HEK293 (cell line): ENCODE results near the gene MPDU1.

Experiments used
- BCL11A ChIP-seq: fragments of 450-650 bp; formaldehyde crosslinking; IDR thresholded peaks from 2 replicates; pipeline ENCODE4 v1.5.1; 2016; ENCODE audit warnings: low read depth, missing biosample characterization, missing genetic modification characterization
- REST ChIP-seq: fragments of 450-650 bp; formaldehyde crosslinking; IDR thresholded peaks from 2 replicates; pipeline ENCODE4 v1.5.1; 2016; ENCODE audit warnings: missing biosample characterization, missing genetic modification characterization
- SP2 ChIP-seq: fragments of 450-650 bp; formaldehyde crosslinking; IDR thresholded peaks from 2 replicates; pipeline ENCODE4 v1.5.1; 2016; ENCODE audit warnings: missing biosample characterization, missing genetic modification characterization
- YY2 ChIP-seq: fragments of 450-650 bp; formaldehyde crosslinking; IDR thresholded peaks from 2 replicates; pipeline ENCODE4 v1.5.1; 2016; ENCODE audit warnings: missing biosample characterization, missing genetic modification characterization
- ZBTB11 ChIP-seq: fragments of 450-650 bp; formaldehyde crosslinking; conservative IDR thresholded peaks from 2 replicates; pipeline ENCODE4 v1.5.1; 2016; ENCODE audit warnings: low read depth, missing biosample characterization, missing genetic modification characterization
- ZBTB21 ChIP-seq: fragments of 450-650 bp; formaldehyde crosslinking; IDR thresholded peaks from 2 replicates; pipeline ENCODE4 v1.5.1; 2017; ENCODE audit warnings: missing biosample characterization, missing genetic modification characterization
- ZFP3 ChIP-seq: fragments of 450-650 bp; formaldehyde crosslinking; IDR thresholded peaks from 2 replicates; pipeline ENCODE4 v1.5.1; 2016; ENCODE audit warnings: low read depth, missing biosample characterization, missing genetic modification characterization
- ZNF132 ChIP-seq: fragments of 450-650 bp; formaldehyde crosslinking; IDR thresholded peaks from 2 replicates; pipeline ENCODE4 v1.5.1; 2017; ENCODE audit warnings: missing biosample characterization, missing genetic modification characterization, borderline replicate concordance
- ZNF140 ChIP-seq: fragments of 450-650 bp; formaldehyde crosslinking; IDR thresholded peaks from 2 replicates; pipeline ENCODE4 v1.5.1; 2016; ENCODE audit warnings: missing biosample characterization, missing genetic modification characterization
- ZNF280C ChIP-seq: fragments of 450-650 bp; formaldehyde crosslinking; IDR thresholded peaks from 2 replicates; pipeline ENCODE4 v1.5.1; 2016; ENCODE audit warnings: missing biosample characterization, missing genetic modification characterization
- ZNF354C ChIP-seq: fragments of 450-650 bp; formaldehyde crosslinking; IDR thresholded peaks from 2 replicates; pipeline ENCODE4 v1.5.1; 2016; ENCODE audit warnings: missing biosample characterization, missing genetic modification characterization, low read depth, borderline replicate concordance
- ZNF416 ChIP-seq: fragments of 450-650 bp; formaldehyde crosslinking; IDR thresholded peaks from 2 replicates; pipeline ENCODE4 v1.5.1; 2016; ENCODE audit warnings: missing biosample characterization, missing genetic modification characterization
- ZNF423 ChIP-seq: fragments of 450-650 bp; formaldehyde crosslinking; IDR thresholded peaks from 2 replicates; pipeline ENCODE4 v1.5.1; 2016; ENCODE audit warnings: missing biosample characterization, missing genetic modification characterization
- ZNF449 ChIP-seq: fragments of 450-650 bp; formaldehyde crosslinking; IDR thresholded peaks from 2 replicates; pipeline ENCODE4 v1.5.1; 2017; ENCODE audit warnings: missing biosample characterization, mild to moderate bottlenecking, missing genetic modification characterization, moderate library complexity
- ZNF514 ChIP-seq: fragments of 450-650 bp; formaldehyde crosslinking; IDR thresholded peaks from 2 replicates; pipeline ENCODE4 v1.5.1; 2016; ENCODE audit warnings: missing biosample characterization, missing genetic modification characterization
- ZNF521 ChIP-seq: fragments of 450-650 bp; formaldehyde crosslinking; IDR thresholded peaks from 2 replicates; pipeline ENCODE4 v1.5.1; 2017; ENCODE audit warnings: missing biosample characterization, mild to moderate bottlenecking, missing genetic modification characterization
- ZNF544 ChIP-seq: fragments of 450-650 bp; formaldehyde crosslinking; IDR thresholded peaks from 2 replicates; pipeline ENCODE4 v1.5.0; 2017; ENCODE audit warnings: missing biosample characterization, missing genetic modification characterization
- ZNF571 ChIP-seq: fragments of 450-650 bp; formaldehyde crosslinking; IDR thresholded peaks from 2 replicates; pipeline ENCODE4 v1.5.0; 2017; ENCODE audit warnings: missing biosample characterization, missing genetic modification characterization
- ZNF629 ChIP-seq: fragments of 450-650 bp; formaldehyde crosslinking; IDR thresholded peaks from 2 replicates; pipeline ENCODE4 v1.5.1; 2017; ENCODE audit warnings: missing biosample characterization, missing genetic modification characterization
- ZNF645 ChIP-seq: fragments of 450-650 bp; formaldehyde crosslinking; IDR thresholded peaks from 2 replicates; pipeline ENCODE4; 2016; ENCODE audit warnings: missing biosample characterization, missing genetic modification characterization
- ZNF747 ChIP-seq: fragments of 450-650 bp; formaldehyde crosslinking; IDR thresholded peaks from 2 replicates; pipeline ENCODE4 v1.5.1; 2016; ENCODE audit warnings: missing biosample characterization, missing genetic modification characterization
- ZNF792 ChIP-seq: fragments of 450-650 bp; formaldehyde crosslinking; IDR thresholded peaks from 2 replicates; pipeline ENCODE4 v1.5.1; 2016; ENCODE audit warnings: missing biosample characterization, missing genetic modification characterization
- ZSCAN4 ChIP-seq: fragments of 450-650 bp; formaldehyde crosslinking; IDR thresholded peaks from 2 replicates; pipeline ENCODE4 v1.5.1; 2017; ENCODE audit warnings: missing biosample characterization, missing genetic modification characterization

The MPDU1 gene

GRCh38 chr17:7573324-7574080, 10.2 kb upstream of the MPDU1 start (continued):
- TF ChIP-seq ZNF449 (tag by site-specific recombination) (no peak; the same call in 1 of the 2 replicates), BCL11A (tag by site-specific recombination) (no peak), ZNF140 (tag by site-specific recombination) (no peak), ZBTB21 (tag by site-specific recombination) (peak; percentile 34; the same call in 1 of the 2 replicates), ZNF514 (no peak), ZNF571 (tag by site-specific recombination) (no peak), REST (tag by site-specific recombination) (0 out of 2 replicates have a peak, but pooled peaks have one; percentile 12), ZNF354C (tag by site-specific recombination) (no peak), ZFP3 (tag by site-specific recombination) (no peak), ZNF521 (tag by site-specific recombination) (no peak), ZBTB11 (tag by site-specific recombination) (peak; percentile 75), ZNF416 (tag by site-specific recombination) (no peak), SP2 (tag by site-specific recombination) (peak; percentile 91), ZNF629 (tag by site-specific recombination) (peak; percentile 88), ZSCAN4 (tag by site-specific recombination) (no peak), ZNF544 (tag by site-specific recombination) (no peak), ZNF747 (tag by site-specific recombination) (no peak), ZNF132 (tag by site-specific recombination) (no peak), ZNF792 (peak; percentile 68; the same call in 1 of the 2 replicates), YY2 (no peak), ZNF423 (tag by site-specific recombination) (peak; percentile 75; the same call in 1 of the 2 replicates), ZNF280C (tag by site-specific recombination) (no peak), ZNF645 (tag by site-specific recombination) (no peak)
